Transverse colon (tissue), 4 donors: ENCODE data around the gene VEGFB. TPM values are rescaled to one million over a fixed set of nuclear protein-coding genes. Genes with fewer than 3 reads are reported as not detected.

Experiments used
- DNase-seq: peaks from one replicate; pipeline ENCODE4 v3.0.0-alpha.2; 2019
- H3K27ac ChIP-seq, 4 donors: fragments of 200-600 bp; sonication (generic); 2 replicates each; pipeline ENCODE4 v1.5.1; 2016 to 2018; ENCODE audit warnings: inconsistent platforms in 4 of 4
- H3K27me3 ChIP-seq: fragments of 200-600 bp; sonication (generic); 2 replicates; pipeline ENCODE4 v1.5.1; 2017; ENCODE audit warnings: inconsistent platforms
- H3K36me3 ChIP-seq, 4 donors: fragments of 200-600 bp; sonication (generic); 2 replicates each; pipeline ENCODE4 v1.5.1; 2017 to 2019; ENCODE audit warnings: inconsistent platforms in 4 of 4
- H3K4me1 ChIP-seq, 4 donors: fragments of 200-600 bp; sonication (generic); 2 replicates each; pipeline ENCODE4 v1.5.1; 2017 to 2020; ENCODE audit warnings: inconsistent platforms in 4 of 4
- H3K4me3 ChIP-seq, 4 donors: fragments of 200-600 bp; sonication (generic); 1 replicate in 1 of 4; 2 replicates in 3 of 4; pipeline versions ENCODE4 v1.5.1 to v1.6.1; 2017 to 2019; ENCODE audit warnings: inconsistent platforms in 4 of 4
- H3K9me3 ChIP-seq, 2 donors: fragments of 200-600 bp; sonication (generic); 2 replicates each; pipeline ENCODE4 v1.5.1; 2017 to 2019; ENCODE audit warnings: inconsistent platforms in 2 of 2
- EP300 ChIP-seq: sonication (generic); formaldehyde crosslinking; IDR thresholded peaks from one replicate; pipeline ENCODE4 v1.6.1; 2017; ENCODE audit warnings: antibody characterized with exemption, low read depth
- POLR2A ChIP-seq: fragments of 450-650 bp; IDR thresholded peaks from one replicate; pipeline ENCODE4 v1.6.1; 2016; ENCODE audit warnings: antibody characterized with exemption, mild to moderate bottlenecking, moderate library complexity
- POLR2AphosphoS5 ChIP-seq, 3 donors: sonication (generic); formaldehyde crosslinking; IDR thresholded peaks; one replicate each; pipeline ENCODE4 v1.6.1; 2016; ENCODE audit warnings: antibody characterized with exemption in 3 of 3
- WGBS, 2 donors: methylation state at CpG; one replicate each; pipeline ENCODE4 v1.1.5; 2018; ENCODE audit warnings: low coverage in 1 of 2; 5-methylcytosine and 5-hydroxymethylcytosine counted together
- in situ Hi-C, 4 donors: fragments of 200-750 bp; cut with MboI; loops; one replicate each; pipeline versions ENCODE4 v1.15.0 to v1.15.1; 2017; ENCODE audit warnings: low sequenced_read_pairs in 3 of 4, low pct_ligation_motif_present in 1 of 4, low pct_unique_long_range_greater_than_20kb in 1 of 4
- intact Hi-C: fragments of 100-400 bp; cut with DNase I; formaldehyde crosslinking; loops from one replicate; pipeline ENCODE4 v1.15.1; 2023; ENCODE audit warnings: low total_unique reads
- total RNA-seq, 4 donors: library from RNA; depleted of rRNA; stranded (reverse); fragments of >200 nt; gene quantifications; one replicate each; pipeline ENCODE4 v1.1.0, GENCODE V29; 2016
- TF ChIP-seq, protein P1 (sequence below), 5 experiments: fragments of 200-600 bp in 3 of 5; fragments of 450-650 bp in 2 of 5; sonication (generic) in 3 of 5; IDR thresholded peaks; 1 replicate in 2 of 5; 2 replicates in 3 of 5; pipeline ENCODE4 v1.5.1; 2016 to 2017; ENCODE audit warnings: antibody characterized with exemption in 5 of 5, inconsistent platforms in 3 of 5, mild to moderate bottlenecking in 2 of 5, moderate library complexity in 1 of 5

VEGFB gene
- total RNA-seq, 4 donors from 2014 or later = 34.0 to 84.9 (median 36.8) TPM

DNA sequence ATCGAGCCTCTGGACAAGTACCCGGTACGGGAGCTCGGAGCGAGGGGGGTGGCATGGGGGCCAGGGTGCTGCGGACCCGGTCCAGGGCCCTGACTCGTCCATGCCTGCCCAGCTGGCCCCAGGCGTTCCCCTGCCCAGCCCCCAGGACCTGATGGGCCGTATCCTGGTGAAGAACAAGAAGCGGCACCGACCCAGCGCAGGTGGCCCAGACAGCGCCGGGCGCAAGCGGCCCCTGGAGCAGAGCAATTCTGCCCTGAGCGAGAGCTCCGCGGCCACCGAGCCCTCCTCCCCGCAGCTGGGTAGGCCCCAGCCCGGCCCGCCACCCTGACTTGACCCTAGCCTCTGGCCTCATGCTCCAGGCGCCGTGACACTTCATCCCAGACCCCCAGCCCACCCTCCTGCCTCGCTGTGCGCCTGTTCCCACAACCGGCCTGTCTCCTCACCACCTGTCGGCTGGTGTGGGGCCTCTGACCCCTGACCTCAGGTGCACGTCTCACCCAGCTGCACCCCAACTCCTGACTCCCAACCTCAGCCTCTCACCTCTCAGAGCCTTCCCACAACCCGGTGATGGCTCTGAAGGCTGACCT is 24.7 kb downstream of the VEGFB start:
- DNase-seq = no peak
- Histone ChIP-seq H3K27me3 (no peaks in the 10 kb centered on the region), H3K4me1 (peaks cover 0 to 4% (median 0%) of the 10 kb centered on the region in 4 donors), H3K36me3 (peaks cover 0 to 35% (median 0%) of the 10 kb centered on the region in 4 donors), H3K4me3 (no peak overlapping the region), H3K27ac (no peak overlapping the region), H3K9me3 (no peaks in the 10 kb centered on the region)
- TF ChIP-seq EP300 = no peak
- no peak for TF ChIP-seq POLR2A
- TF ChIP-seq POLR2AphosphoS5 (IDR thresholded peaks at IDR 0.05) = no peak
- TF ChIP-seq, protein P1, sequence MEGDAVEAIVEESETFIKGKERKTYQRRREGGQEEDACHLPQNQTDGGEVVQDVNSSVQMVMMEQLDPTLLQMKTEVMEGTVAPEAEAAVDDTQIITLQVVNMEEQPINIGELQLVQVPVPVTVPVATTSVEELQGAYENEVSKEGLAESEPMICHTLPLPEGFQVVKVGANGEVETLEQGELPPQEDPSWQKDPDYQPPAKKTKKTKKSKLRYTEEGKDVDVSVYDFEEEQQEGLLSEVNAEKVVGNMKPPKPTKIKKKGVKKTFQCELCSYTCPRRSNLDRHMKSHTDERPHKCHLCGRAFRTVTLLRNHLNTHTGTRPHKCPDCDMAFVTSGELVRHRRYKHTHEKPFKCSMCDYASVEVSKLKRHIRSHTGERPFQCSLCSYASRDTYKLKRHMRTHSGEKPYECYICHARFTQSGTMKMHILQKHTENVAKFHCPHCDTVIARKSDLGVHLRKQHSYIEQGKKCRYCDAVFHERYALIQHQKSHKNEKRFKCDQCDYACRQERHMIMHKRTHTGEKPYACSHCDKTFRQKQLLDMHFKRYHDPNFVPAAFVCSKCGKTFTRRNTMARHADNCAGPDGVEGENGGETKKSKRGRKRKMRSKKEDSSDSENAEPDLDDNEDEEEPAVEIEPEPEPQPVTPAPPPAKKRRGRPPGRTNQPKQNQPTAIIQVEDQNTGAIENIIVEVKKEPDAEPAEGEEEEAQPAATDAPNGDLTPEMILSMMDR (IDR thresholded peaks at IDR 0.05) = no peak
- intact Hi-C loops = no loop called here
- in situ Hi-C loops = no loop called here
- 91% methylated on average over 31 of the region's 32 CpGs; no CpG with 5 or more reads in 1 of the 2 donors for WGBS, 2 donors

DNA sequence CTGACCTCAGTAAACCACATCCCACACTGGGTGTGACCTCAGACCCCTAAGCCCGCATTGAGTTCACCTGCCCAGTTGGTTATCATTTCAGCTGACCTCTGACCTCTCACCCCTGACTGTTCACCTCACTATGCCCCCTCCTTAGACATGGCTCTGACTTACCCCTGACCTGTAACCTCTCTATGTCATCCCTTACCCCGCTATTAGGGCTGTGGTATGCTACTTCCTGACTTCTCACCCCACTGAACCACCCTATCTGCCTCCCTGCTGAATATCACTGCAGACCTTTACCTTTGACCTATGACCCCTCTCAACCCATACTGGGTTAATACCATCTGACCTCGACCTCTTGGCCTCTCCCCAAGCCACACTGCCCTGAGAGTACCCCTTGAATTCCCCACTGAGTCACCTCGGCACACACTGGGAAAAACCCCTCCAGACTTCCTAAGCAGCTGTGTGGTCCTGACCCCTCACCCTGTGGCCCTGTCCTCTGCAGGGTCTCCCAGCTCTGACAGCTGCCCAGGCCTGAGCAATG is 25.2 kb downstream of the VEGFB start:
- DNase-seq = no peak
- H3K27me3 ChIP-seq = no peaks in the 10 kb centered on the region
- in situ Hi-C loops (no loop called here), intact Hi-C loops (no loop called here)
- WGBS, 2 donors = 76 to 100% methylated on average over 1 to 4 of the region's 4 CpGs
- no peak for TF ChIP-seq EP300
- no peak for TF ChIP-seq POLR2A
- TF ChIP-seq, protein P1 (IDR thresholded peaks at IDR 0.05) = no peak
- TF ChIP-seq POLR2AphosphoS5 (IDR thresholded peaks at IDR 0.05) = no peak
- peaks cover 0 to 35% (median 0%) of the 10 kb centered on the region in 4 donors for H3K36me3 ChIP-seq
- no peak overlapping the region for H3K4me3 ChIP-seq
- no peaks in the 10 kb centered on the region for H3K4me1 ChIP-seq
- no peaks in the 10 kb centered on the region for H3K9me3 ChIP-seq
- no peak overlapping the region for H3K27ac ChIP-seq

DNA sequence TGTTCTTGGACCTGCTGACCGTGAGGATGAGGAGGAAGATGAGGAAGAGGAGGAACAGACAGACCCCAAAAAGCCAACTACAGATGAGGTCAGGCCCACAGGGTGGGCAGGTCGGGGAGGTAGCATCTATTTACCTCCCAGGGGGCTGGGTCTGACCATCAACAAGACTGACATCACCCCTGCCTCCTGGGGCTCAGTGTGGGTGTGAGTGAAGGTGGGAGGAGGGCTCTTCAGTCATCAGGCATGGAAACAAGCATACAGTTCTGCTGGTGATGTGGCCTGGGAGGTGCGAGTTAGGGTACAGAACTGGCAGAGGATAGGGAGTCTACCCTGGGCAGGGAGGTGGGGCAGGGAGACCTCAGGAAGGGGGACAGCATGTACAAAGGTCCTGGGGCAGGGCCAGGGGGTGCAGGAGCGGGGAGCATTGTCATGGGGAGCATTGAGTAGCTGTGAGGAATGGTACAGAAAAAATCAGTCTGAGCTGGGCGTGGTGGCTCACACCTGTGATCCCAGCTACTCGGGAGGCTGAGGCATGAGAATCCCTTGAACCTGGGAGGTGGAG is 25.8 kb downstream of the VEGFB start:
- Histone ChIP-seq H3K27ac (no peak overlapping the region), H3K4me1 (no peaks in the 10 kb centered on the region), H3K36me3 (peaks cover 0 to 31% (median 2%) of the 10 kb centered on the region in 4 donors), H3K9me3 (no peaks in the 10 kb centered on the region), H3K27me3 (no peaks in the 10 kb centered on the region), H3K4me3 (no peak overlapping the region)
- intact Hi-C loops (no loop called here), in situ Hi-C loops (no loop called here)
- no peak for DNase-seq
- no peak for TF ChIP-seq POLR2A
- TF ChIP-seq, protein P1 (IDR thresholded peaks at IDR 0.05) = no peak
- no peak for TF ChIP-seq POLR2AphosphoS5 (IDR thresholded peaks at IDR 0.05)
- TF ChIP-seq EP300 = no peak
- 86 to 100% methylated on average over 1 to 6 of the region's 6 CpGs for WGBS, 2 donors

DNA sequence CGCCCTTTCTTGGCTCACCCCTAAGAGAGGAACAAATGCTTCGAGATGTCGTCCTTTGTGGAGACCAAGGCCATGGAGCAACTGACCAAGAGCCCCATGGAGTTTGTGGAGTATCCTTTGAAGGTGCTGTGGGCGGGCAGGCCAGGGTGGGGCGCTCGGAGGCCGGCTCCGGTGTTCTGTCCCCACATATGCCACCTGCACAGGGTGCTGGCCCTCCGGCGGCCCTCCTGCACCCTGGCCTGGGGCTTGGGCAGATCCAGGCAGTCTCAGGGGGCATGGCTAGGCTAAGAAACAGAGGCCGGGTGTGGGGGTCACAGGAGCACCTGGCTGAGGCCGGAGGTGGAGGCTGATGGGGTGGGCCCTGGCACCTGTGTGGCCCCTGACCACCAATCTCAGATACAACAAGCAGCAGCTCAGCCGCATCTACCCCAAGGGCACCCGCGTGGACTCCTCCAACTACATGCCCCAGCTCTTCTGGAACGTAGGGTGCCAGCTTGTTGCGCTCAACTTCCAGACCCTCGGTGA is 27.2 kb downstream of the VEGFB start:
- Histone ChIP-seq H3K27me3 (no peaks in the 10 kb centered on the region), H3K4me3 (no peak overlapping the region), H3K27ac (no peak overlapping the region), H3K9me3 (no peaks in the 10 kb centered on the region), H3K4me1 (no peaks in the 10 kb centered on the region), H3K36me3 (peaks cover 0 to 25% (median 3%) of the 10 kb centered on the region in 4 donors)
- TF ChIP-seq, protein P1 (IDR thresholded peaks at IDR 0.05) = no peak
- no peak for TF ChIP-seq POLR2A
- DNase-seq = no peak
- intact Hi-C loops = no loop called here
- WGBS, 2 donors = 90 to 95% methylated on average over 2 to 9 of the region's 18 CpGs
- in situ Hi-C loops = no loop called here
